IMR-90 (cell line): ENCODE results near the gene CCDC33. TPM values are rescaled to one million over a fixed set of nuclear protein-coding genes. Genes with fewer than 3 reads are reported as not detected.

Source experiments
- ATAC-seq: fragments of 200-7000 bp; cut with Tn5 transposase; 2 replicates; pipeline ENCODE4 v1.9.1; 2020; ENCODE audit warnings: low read depth, mild to moderate bottlenecking, moderate library complexity
- BruUV-seq: library from RNA; stranded (reverse); fragments of 400-500 nt; replicated peaks from 2 replicates; lab custom pipeline; 2021; lab: Mats Ljungman, UMichigan
- CTCF ChIA-PET: fragments of 300-600 bp; formaldehyde crosslinking; extraction: SDS; loops from one replicate; lab custom pipeline; 2021; ENCODE audit warnings: antibody characterized with exemption; lab: Yijun Ruan, JAX
- POLR2A ChIA-PET: fragments of 300-600 bp; sonication (Branson Sonifier 250); formaldehyde crosslinking; loops from one replicate; lab custom pipeline; 2022; ENCODE audit warnings: antibody characterized with exemption; ENCODE audit not compliant: unreplicated experiment; lab: Charles Lee
- DNase-seq: peaks from one replicate; pipeline ENCODE4 v3.0.0; 2013
- H2AFZ ChIP-seq: replicated peaks from 2 replicates; pipeline ENCODE3; 2013; ENCODE audit warnings: low read length, mild to moderate bottlenecking; ENCODE audit not compliant: poor library complexity
- H2AK5ac ChIP-seq: 2 replicates; pipeline ENCODE4 v1.6.1; 2013; ENCODE audit warnings: low read depth, low read length, inconsistent platforms
- H2AK9ac ChIP-seq: replicated peaks from 2 replicates; pipeline ENCODE3; 2013; ENCODE audit warnings: mild to moderate bottlenecking, low read depth, low read length, moderate library complexity; ENCODE audit not compliant: poor library complexity
- H2BK120ac ChIP-seq: 2 replicates; pipeline ENCODE4 v1.6.1; 2013; ENCODE audit warnings: low read depth, low read length, inconsistent platforms
- H2BK15ac ChIP-seq: 3 replicates; pipeline ENCODE4 v1.6.1; 2013; ENCODE audit warnings: low read depth, low read length, inconsistent platforms
- H2BK20ac ChIP-seq: 2 replicates; pipeline ENCODE4 v1.6.1; 2013; ENCODE audit warnings: low read depth, mild to moderate bottlenecking, inconsistent platforms, low read length, moderate library complexity
- H2BK5ac ChIP-seq: 2 replicates; pipeline ENCODE4 v1.6.1; 2013; ENCODE audit warnings: mild to moderate bottlenecking, low read depth, low read length, inconsistent platforms; ENCODE audit not compliant: poor library complexity, severe bottlenecking
- H3K14ac ChIP-seq: replicated peaks from 2 replicates; pipeline ENCODE4 v1.6.1; 2013; ENCODE audit warnings: low read depth, low read length, inconsistent platforms
- H3K18ac ChIP-seq: 2 replicates; pipeline ENCODE4 v1.6.1; 2013; ENCODE audit warnings: low read depth, low read length, control low read depth
- H3K23ac ChIP-seq: 2 replicates; pipeline ENCODE4 v1.6.1; 2013; ENCODE audit warnings: low read depth, low read length, inconsistent platforms
- H3K27ac ChIP-seq: 2 replicates; pipeline ENCODE4 v1.5.1; 2013; ENCODE audit warnings: mild to moderate bottlenecking, control low read depth, low read length; ENCODE audit not compliant: insufficient read depth
- H3K27me3 ChIP-seq: 2 replicates; pipeline ENCODE4 v1.6.1; 2013; ENCODE audit warnings: low read length; ENCODE audit not compliant: control insufficient read depth, insufficient read depth
- H3K36me3 ChIP-seq: 2 replicates; pipeline ENCODE4 v1.6.1; 2013; ENCODE audit warnings: low read length, mixed read lengths; ENCODE audit not compliant: control insufficient read depth, insufficient read depth
- H3K4ac ChIP-seq: 2 replicates; pipeline ENCODE4 v1.6.1; 2013; ENCODE audit warnings: low read depth, low read length, inconsistent platforms
- H3K4me1 ChIP-seq: 2 replicates; pipeline ENCODE4 v1.6.1; 2013; ENCODE audit warnings: low read length, mixed read lengths; ENCODE audit not compliant: control insufficient read depth, insufficient read depth
- H3K4me2 ChIP-seq: 2 replicates; pipeline ENCODE4 v1.6.1; 2013; ENCODE audit warnings: low read depth, mild to moderate bottlenecking, control low read depth, low read length, moderate library complexity
- H3K4me3 ChIP-seq: 2 replicates; pipeline ENCODE4 v1.5.1; 2013; ENCODE audit warnings: low read depth, mild to moderate bottlenecking, control low read depth, low read length, moderate library complexity; ENCODE audit not compliant: insufficient read depth
- H3K56ac ChIP-seq: 2 replicates; pipeline ENCODE4 v1.6.1; 2013; ENCODE audit warnings: low read length, inconsistent platforms; ENCODE audit not compliant: insufficient read depth; ENCODE audit errors: extremely low read depth
- H3K79me1 ChIP-seq, 2 experiments: 2 replicates each; pipeline ENCODE4 v1.6.1; 2013; ENCODE audit warnings: low read length in 2 of 2, inconsistent platforms in 1 of 2, low read depth in 1 of 2
- H3K9ac ChIP-seq: 2 replicates; pipeline ENCODE4 v1.6.1; 2013; ENCODE audit warnings: low read depth, low read length, control low read depth
- H3K9me1 ChIP-seq: 2 replicates; pipeline ENCODE4 v1.6.1; 2013; ENCODE audit warnings: low read length, inconsistent platforms; ENCODE audit not compliant: insufficient read depth
- H3K9me3 ChIP-seq: 2 replicates; pipeline ENCODE4 v1.6.1; 2013; ENCODE audit warnings: low read length; ENCODE audit not compliant: control insufficient read depth, insufficient read depth
- H4K20me1 ChIP-seq: 2 replicates; pipeline ENCODE4 v1.6.1; 2013; ENCODE audit warnings: low read length, inconsistent platforms; ENCODE audit not compliant: insufficient read depth
- H4K5ac ChIP-seq: 2 replicates; pipeline ENCODE4 v1.6.1; 2013; ENCODE audit warnings: mild to moderate bottlenecking, low read depth, low read length, control low read depth
- H4K8ac ChIP-seq, 2 experiments: 2 replicates each; pipeline ENCODE4 v1.6.1; 2013; ENCODE audit warnings: low read depth in 2 of 2, low read length in 2 of 2, control low read depth in 1 of 2, inconsistent platforms in 1 of 2
- H4K91ac ChIP-seq: 2 replicates; pipeline ENCODE4 v1.6.1; 2013; ENCODE audit warnings: low read depth, low read length, inconsistent platforms; ENCODE audit not compliant: insufficient read depth
- BHLHE40 ChIP-seq: fragments of 150-350 bp; IDR thresholded peaks from 2 replicates; pipeline ENCODE4 v1.6.1; 2016; ENCODE audit warnings: mild to moderate bottlenecking, low read depth, low read length
- CHD1 ChIP-seq: IDR thresholded peaks from 2 replicates; pipeline ENCODE4 v1.6.1; 2012; ENCODE audit warnings: low read depth, low read length, improper control_type of control experiment
- FOS ChIP-seq: fragments of 150-350 bp; IDR thresholded peaks from 2 replicates; pipeline ENCODE4 v1.6.1; 2016; ENCODE audit warnings: low read depth, low read length
- MAFK ChIP-seq: IDR thresholded peaks from 2 replicates; pipeline ENCODE4 v1.6.1; 2012; ENCODE audit warnings: low read depth, low read length, improper control_type of control experiment
- MXI1 ChIP-seq: IDR thresholded peaks from 2 replicates; pipeline ENCODE4 v1.6.1; 2012; ENCODE audit warnings: low read depth, mild to moderate bottlenecking, low read length, moderate library complexity, borderline replicate concordance
- RFX5 ChIP-seq: IDR thresholded peaks from 2 replicates; pipeline ENCODE4 v1.8.0; 2012; ENCODE audit warnings: low read depth, mild to moderate bottlenecking, low read length, moderate library complexity
- WGBS, 2 experiments: methylation state at CpG; one replicate each; pipeline versions ENCODE4 v1.1.5 to v1.1.7; 2013; ENCODE audit warnings: missing lambda C conversion rate in 2 of 2; ENCODE audit not compliant: insufficient read length in 1 of 2; ENCODE audit errors: extremely low coverage in 2 of 2; 5-methylcytosine and 5-hydroxymethylcytosine counted together
- dilution Hi-C: fragments of 300-500 bp; cut with HindIII; formaldehyde crosslinking; loops from one replicate; pipeline ENCODE4 v1.14.3; 2018; ENCODE audit warnings: low sequenced_read_pairs; ENCODE audit not compliant: unreplicated experiment
- in situ Hi-C: fragments of 300-500 bp; cut with MboI; formaldehyde crosslinking; loops from 3 replicates; pipeline ENCODE4 v1.14.3; 2019; ENCODE audit warnings: low sequenced_read_pairs, inconsistent platforms, mixed read lengths
- intact Hi-C: fragments of 100-400 bp; cut with micrococcal nuclease; formaldehyde crosslinking; loops from 2 replicates; pipeline ENCODE4 v1.10.0; 2022
- polyA plus RNA-seq, 3 experiments: library from polyadenylated mRNA; depleted of rRNA; stranded (reverse); fragments of >200 nt; gene quantifications; 2 replicates each; pipeline ENCODE4 v1.2.3, GENCODE V29; 2012; ENCODE audit warnings: low replicate concordance in 1 of 3
- total RNA-seq: library from RNA; depleted of rRNA; stranded (reverse); fragments of >200 nt; gene quantifications from 2 replicates; pipeline ENCODE4 v1.2.3, GENCODE V29; 2012
- TF ChIP-seq, protein P1 (sequence below): fragments of 150-350 bp; IDR thresholded peaks from 2 replicates; pipeline ENCODE4 v1.6.1; 2017; ENCODE audit warnings: mild to moderate bottlenecking, antibody characterized with exemption, low read length, low read depth
- TF ChIP-seq, protein P2 (sequence below): fragments of 150-350 bp; IDR thresholded peaks from 2 replicates; pipeline ENCODE4 v1.6.1; 2016; ENCODE audit warnings: low read depth, mild to moderate bottlenecking, low read length, moderate library complexity, borderline replicate concordance

CCDC33 gene
- total and polyA plus RNA-seq, 2 of the 4 experiments (the other 2 are of a cell fraction): not detected

DNA sequence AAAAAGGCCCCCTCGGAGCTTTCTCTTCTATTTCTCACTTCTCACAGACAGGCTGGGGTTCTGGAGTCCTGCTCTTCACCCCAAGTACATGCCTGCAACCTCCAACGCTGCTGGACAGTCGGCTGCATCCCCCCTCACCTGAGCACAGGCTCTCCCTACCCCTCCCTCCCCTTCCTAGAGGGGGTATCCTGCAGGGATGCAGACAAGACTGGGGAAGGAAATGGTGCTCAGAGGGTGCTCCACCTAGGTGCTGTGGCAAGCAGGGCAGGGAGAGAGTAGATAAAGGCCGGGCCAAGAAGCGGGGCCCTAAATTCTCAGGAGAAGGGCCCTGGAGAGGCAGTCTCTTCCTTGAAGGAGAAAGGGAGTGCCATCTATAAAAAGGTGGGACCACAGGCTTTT is 26.6 kb upstream of the CCDC33 start:
- H3K4me2 ChIP-seq: no peak overlapping the region
- TF ChIP-seq FOS: no peak
- TF ChIP-seq MAFK: no peak
- TF ChIP-seq, protein P1, sequence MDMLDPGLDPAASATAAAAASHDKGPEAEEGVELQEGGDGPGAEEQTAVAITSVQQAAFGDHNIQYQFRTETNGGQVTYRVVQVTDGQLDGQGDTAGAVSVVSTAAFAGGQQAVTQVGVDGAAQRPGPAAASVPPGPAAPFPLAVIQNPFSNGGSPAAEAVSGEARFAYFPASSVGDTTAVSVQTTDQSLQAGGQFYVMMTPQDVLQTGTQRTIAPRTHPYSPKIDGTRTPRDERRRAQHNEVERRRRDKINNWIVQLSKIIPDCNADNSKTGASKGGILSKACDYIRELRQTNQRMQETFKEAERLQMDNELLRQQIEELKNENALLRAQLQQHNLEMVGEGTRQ: no peak
- no peak for TF ChIP-seq BHLHE40
- TF ChIP-seq, protein P2, sequence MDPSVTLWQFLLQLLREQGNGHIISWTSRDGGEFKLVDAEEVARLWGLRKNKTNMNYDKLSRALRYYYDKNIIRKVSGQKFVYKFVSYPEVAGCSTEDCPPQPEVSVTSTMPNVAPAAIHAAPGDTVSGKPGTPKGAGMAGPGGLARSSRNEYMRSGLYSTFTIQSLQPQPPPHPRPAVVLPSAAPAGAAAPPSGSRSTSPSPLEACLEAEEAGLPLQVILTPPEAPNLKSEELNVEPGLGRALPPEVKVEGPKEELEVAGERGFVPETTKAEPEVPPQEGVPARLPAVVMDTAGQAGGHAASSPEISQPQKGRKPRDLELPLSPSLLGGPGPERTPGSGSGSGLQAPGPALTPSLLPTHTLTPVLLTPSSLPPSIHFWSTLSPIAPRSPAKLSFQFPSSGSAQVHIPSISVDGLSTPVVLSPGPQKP: no peak
- no peak for TF ChIP-seq RFX5
- no peak for TF ChIP-seq MXI1
- TF ChIP-seq CHD1: no peak
- H3K56ac ChIP-seq: no peak overlapping the region
- H3K4me1 ChIP-seq: peaks cover 10% of the 10 kb centered on the region
- H4K8ac ChIP-seq: no peak overlapping the region
- ATAC-seq: no peak; the same call in 1 of the 2 replicates
- no peak overlapping the region for H3K18ac ChIP-seq
- ChIA-PET POLR2A (no interaction called here), CTCF (no interaction called here)
- no peaks in the 10 kb centered on the region for H3K79me1 ChIP-seq
- no peak overlapping the region for H3K14ac ChIP-seq
- no peak overlapping the region for H2BK15ac ChIP-seq
- H3K9me3 ChIP-seq: no peaks in the 10 kb centered on the region
- no peak overlapping the region for H4K91ac ChIP-seq
- no peak overlapping the region for H2BK120ac ChIP-seq
- intact Hi-C loops (no loop called here), in situ Hi-C loops (no loop called here), dilution Hi-C loops (no loop called here)
- H4K20me1 ChIP-seq: no peaks in the 10 kb centered on the region
- H2AK5ac ChIP-seq: no peak overlapping the region
- H2BK5ac ChIP-seq: no peak overlapping the region
- DNase-seq: no peak
- H3K27me3 ChIP-seq: peaks cover 14% of the 10 kb centered on the region
- WGBS, 2 experiments: 90% methylated on average over 2 of the region's 5 CpGs; no CpG with 5 or more reads in 1 of the 2 experiments
- H3K4ac ChIP-seq: no peak overlapping the region
- H3K9me1 ChIP-seq: no peaks in the 10 kb centered on the region
- no peak overlapping the region for H3K9ac ChIP-seq
- no peak overlapping the region for H2BK20ac ChIP-seq
- no peaks in the 10 kb centered on the region for H3K36me3 ChIP-seq
- no TSS peak for BruUV-seq
- no peak overlapping the region for H3K4me3 ChIP-seq
- no peak overlapping the region for H3K27ac ChIP-seq
- H2AK9ac ChIP-seq: no peak overlapping the region
- no peak overlapping the region for H4K5ac ChIP-seq
- H3K23ac ChIP-seq: no peak overlapping the region
- H2AFZ ChIP-seq: no peak overlapping the region
